Ovary (tissue), 9 donors: ENCODE results near the gene RYR1. TPM values are rescaled to one million over a fixed set of nuclear protein-coding genes. Genes with fewer than 3 reads are reported as not detected.
"Not testable (repeated sequence)": the region's sequence is repeated elsewhere in the genome, so short reads cannot be mapped to it uniquely, and the experiment has no call there.

ENCODE experiments used
- DNase-seq, 5 donors: peaks; one replicate each; pipeline ENCODE4 v3.0.0-alpha.2; 2019 to 2020
- H3K27ac ChIP-seq, 2 donors: fragments of 200-600 bp; one replicate each; pipeline versions ENCODE4 v1.5.1 to v1.8.0; 2019 to 2022
- H3K27me3 ChIP-seq: fragments of 200-600 bp; one replicate; pipeline ENCODE4 v1.8.0; 2022
- H3K36me3 ChIP-seq: fragments of 200-600 bp; sonication (generic); one replicate; pipeline ENCODE4 v1.5.1; 2019
- H3K4me1 ChIP-seq: one replicate; pipeline ENCODE4 v1.8.1; 2013; ENCODE audit warnings: mild to moderate bottlenecking, moderate library complexity; ENCODE audit not compliant: insufficient read depth
- H3K4me3 ChIP-seq: fragments of 200-600 bp; sonication (generic); one replicate; pipeline ENCODE4 v1.5.1; 2017
- H3K9me3 ChIP-seq, 2 donors: fragments of 200-600 bp in 1 of 2; sonication (generic) in 1 of 2; one replicate each; pipeline versions ENCODE4 v1.5.1 to v1.8.1; 2013 to 2019; ENCODE audit warnings: mild to moderate bottlenecking in 1 of 2, moderate library complexity in 1 of 2
- CTCF ChIP-seq, 3 donors: fragments of 450-650 bp in 2 of 3; fragments of 200-600 bp in 1 of 3; IDR thresholded peaks; one replicate each; pipeline versions ENCODE4 v1.5.1 to v1.8.0; 2016 to 2022; ENCODE audit warnings: antibody characterized with exemption in 3 of 3, mild to moderate bottlenecking in 1 of 3
- EP300 ChIP-seq: sonication (generic); formaldehyde crosslinking; IDR thresholded peaks from one replicate; pipeline ENCODE4 v1.6.1; 2017; ENCODE audit warnings: antibody characterized with exemption
- POLR2A ChIP-seq: fragments of 450-650 bp; IDR thresholded peaks from one replicate; pipeline ENCODE4 v1.6.1; 2017; ENCODE audit warnings: antibody characterized with exemption, mild to moderate bottlenecking, moderate library complexity
- WGBS, 3 donors: extraction: QIAGEN DNeasy Blood & Tissue Kit in 1 of 3; methylation state at CpG; one replicate each; pipeline versions ENCODE4 v1.1.5 to v1.1.7; 2013 to 2017; 5-methylcytosine and 5-hydroxymethylcytosine counted together
- intact Hi-C, 4 donors: fragments of 100-400 bp; cut with DNase I; formaldehyde crosslinking; loops; one replicate each; pipeline versions ENCODE4 v1.11.0 to v1.15.1; 2022 to 2023
- polyA plus RNA-seq, 2 donors: library from polyadenylated mRNA; stranded (reverse); fragments of 200-250 nt in 1 of 2; fragments of 350-450 nt in 1 of 2; fragmentation: Illumina TruSeq in 1 of 2; extraction: RNeasy Lipid Tissue Mini Kit (QIAGEN cat#74804) in 1 of 2; gene quantifications; one replicate each; pipeline ENCODE4 v1.2.3, GENCODE V29; 2013 to 2014
- total RNA-seq, 7 donors: library from RNA; depleted of rRNA in 2 of 7; stranded (reverse); fragments of >200 nt in 2 of 7; fragmentation: NEBNext Ultra II Directional in 3 of 7; extraction: Animal tissue kit (Norgen Biotek cat#: 25700) in 3 of 7; gene quantifications; one replicate each; pipeline versions ENCODE4 v1.1.0 to v1.2.4, GENCODE V29; 2016 to 2023
- donor health status: DM: no; HTN: no; CAD: no; lungs with moderate emphysema.
- donor health status: DM: no; HTN: no; CAD: no.
- donor health status: Bipolar disorder and iron deficiency.
- donor health status: DM: yes; HTN: yes; CAD: no.
- donor health status: DM: no; HTN: no; CAD: no.
- donor health status: DM: yes; HTN: yes; CAD: no.

The RYR1 gene
- total and polyA plus RNA-seq, 9 donors: 0.57 to 2.6 (median 1.0) TPM

DNA sequence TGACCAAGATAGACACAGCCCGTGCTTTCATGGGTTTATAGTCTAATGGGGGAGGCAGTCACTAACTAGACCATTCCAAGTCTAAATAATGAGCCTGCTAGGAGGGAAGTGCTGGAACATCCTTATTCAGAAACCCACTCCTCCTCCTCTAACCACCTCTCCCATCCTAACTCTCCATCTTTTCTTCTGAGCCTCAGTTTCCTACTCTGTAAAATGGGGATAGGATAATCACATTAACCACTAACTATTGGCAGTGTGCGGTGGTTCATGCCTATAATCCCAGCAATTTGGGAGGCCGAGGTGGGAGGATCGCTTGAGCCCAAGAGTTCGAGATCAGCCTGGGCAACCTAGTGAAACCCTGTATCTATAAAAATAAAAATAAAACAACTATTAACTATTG, 115.6 kb downstream of the RYR1 start:
- intact Hi-C loops: loop anchor here in 1 of 4 donors (10.0 kb wide), 1 partner anchor 366 kb away; the partner anchor contains the start of gene CCER2
- no peaks in the 10 kb centered on the region for H3K36me3 ChIP-seq
- no peaks in the 10 kb centered on the region for H3K27me3 ChIP-seq
- H3K9me3 ChIP-seq: no peaks in the 10 kb centered on the region
- H3K4me1 ChIP-seq: peaks cover 4% of the 10 kb centered on the region
- no peak for DNase-seq
- no peak for TF ChIP-seq POLR2A
- TF ChIP-seq EP300: no peak
- TF ChIP-seq CTCF (IDR thresholded peaks at IDR 0.05): no peak
- H3K27ac ChIP-seq: no peak overlapping the region
- WGBS, 3 donors: 81 to 90% (median 87%) methylated on average over 5 of the region's 5 CpGs
- no peak overlapping the region for H3K4me3 ChIP-seq

DNA sequence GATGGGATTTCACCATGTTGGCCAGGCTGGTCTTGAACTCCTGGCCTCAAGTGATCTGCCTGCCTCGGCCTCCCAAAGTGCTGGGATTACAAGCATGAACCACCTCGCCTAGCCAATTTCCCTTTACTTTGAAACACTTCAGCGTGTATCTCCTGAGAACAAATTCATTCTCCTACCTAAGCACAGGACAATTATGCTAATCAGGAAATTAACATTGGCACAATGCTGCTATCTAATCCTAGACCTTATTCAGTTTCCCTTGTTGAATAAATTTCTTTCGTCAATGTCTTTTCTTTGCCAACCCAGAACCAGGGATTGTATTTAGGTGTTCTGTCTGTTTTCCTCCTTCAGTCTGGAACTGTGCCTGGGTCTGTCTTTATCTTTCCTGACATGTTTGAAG, 116.5 kb downstream of the RYR1 start:
- no peaks in the 10 kb centered on the region for H3K27me3 ChIP-seq
- no peak for DNase-seq
- no peak overlapping the region for H3K27ac ChIP-seq
- H3K4me3 ChIP-seq: no peak overlapping the region
- no peaks in the 10 kb centered on the region for H3K9me3 ChIP-seq
- WGBS, 3 donors: 62 to 83% (median 70%) methylated on average over 4 of the region's 4 CpGs
- no peak for TF ChIP-seq POLR2A
- TF ChIP-seq EP300: no peak
- no peak for TF ChIP-seq CTCF (IDR thresholded peaks at IDR 0.05)
- H3K36me3 ChIP-seq: no peaks in the 10 kb centered on the region
- H3K4me1 ChIP-seq: no peaks in the 10 kb centered on the region
- intact Hi-C loops: loop anchor here in 1 of 4 donors (10.0 kb wide), 1 partner anchor 365 kb away; the partner anchor contains the start of gene CCER2

- intact Hi-C loops: no loop called here
- 35 to 58% (median 39%) methylated on average over 3 of the region's 3 CpGs for WGBS, 3 donors
- H3K27me3 ChIP-seq: no peaks in the 10 kb centered on the region
- DNase-seq: no peak
- TF ChIP-seq CTCF (IDR thresholded peaks at IDR 0.05) (no peak), POLR2A (no peak), EP300 (no peak)
- no peaks in the 10 kb centered on the region for H3K4me1 ChIP-seq
- no peak overlapping the region for H3K4me3 ChIP-seq
- H3K36me3 ChIP-seq: no peaks in the 10 kb centered on the region
- no peaks in the 10 kb centered on the region for H3K9me3 ChIP-seq
- H3K27ac ChIP-seq: no peak overlapping the region
These were observed 116.9 kb downstream of the RYR1 start for GRCh38 chr19:38550376-38550775.

DNA sequence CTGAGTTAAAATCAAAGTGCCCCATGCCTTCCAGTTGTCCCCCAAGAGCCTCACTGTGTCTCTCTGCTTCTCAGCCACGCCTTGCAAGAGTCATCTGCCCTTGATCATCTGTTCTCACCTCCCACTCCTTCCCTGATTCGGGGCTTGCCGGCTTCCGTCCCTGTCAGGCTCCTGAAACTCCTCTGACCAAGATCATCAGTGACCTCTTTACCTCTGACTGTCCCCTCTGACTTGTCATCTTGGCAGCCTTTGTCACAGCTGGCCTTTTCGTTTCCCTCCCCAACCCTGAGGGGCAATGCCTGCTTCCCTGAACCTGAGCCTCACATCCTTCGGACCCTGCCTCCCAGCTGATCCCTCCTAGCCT, 117.9 kb downstream of the RYR1 start:
- Histone ChIP-seq H3K4me3 (no peak overlapping the region), H3K4me1 (no peaks in the 10 kb centered on the region), H3K27ac (no peak overlapping the region), H3K9me3 (no peaks in the 10 kb centered on the region), H3K36me3 (no peaks in the 10 kb centered on the region), H3K27me3 (no peaks in the 10 kb centered on the region)
- no peak for DNase-seq
- TF ChIP-seq EP300: no peak
- no peak for TF ChIP-seq POLR2A
- no peak for TF ChIP-seq CTCF (IDR thresholded peaks at IDR 0.05)
- intact Hi-C loops: no loop called here
- 56 to 61% (median 56%) methylated on average over 6 of the region's 6 CpGs for WGBS, 3 donors

DNA sequence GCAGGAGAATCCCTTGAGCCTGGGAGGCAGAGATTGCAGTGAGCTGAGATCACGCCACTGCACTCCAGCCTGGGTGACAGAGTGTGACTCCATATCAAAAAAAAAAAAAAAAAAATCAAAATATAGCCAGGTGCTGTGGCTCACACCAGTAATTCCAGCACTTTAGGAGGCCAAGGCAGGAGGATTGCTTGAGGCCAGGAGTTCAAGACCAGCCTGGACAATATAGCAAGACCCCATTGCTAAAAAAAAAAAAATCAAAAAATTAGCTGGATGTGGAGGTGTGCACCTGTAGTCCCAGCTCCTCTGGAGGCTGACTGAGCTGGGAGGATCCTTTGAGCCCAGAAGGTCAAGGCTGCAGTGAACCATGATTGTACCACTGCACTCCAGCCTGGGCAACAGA, 119.7 kb downstream of the RYR1 start:
- WGBS, 3 donors: 92 to 100% (median 95%) methylated on average over 1 of the region's 1 CpG
- H3K27ac ChIP-seq, H3K9me3 ChIP-seq, intact Hi-C loops, H3K4me3 ChIP-seq, H3K27me3 ChIP-seq, H3K36me3 ChIP-seq, DNase-seq, H3K4me1 ChIP-seq: not testable (repeated sequence)
